ENCODE results near the gene LRRN2.

LRRN2 gene

DNA sequence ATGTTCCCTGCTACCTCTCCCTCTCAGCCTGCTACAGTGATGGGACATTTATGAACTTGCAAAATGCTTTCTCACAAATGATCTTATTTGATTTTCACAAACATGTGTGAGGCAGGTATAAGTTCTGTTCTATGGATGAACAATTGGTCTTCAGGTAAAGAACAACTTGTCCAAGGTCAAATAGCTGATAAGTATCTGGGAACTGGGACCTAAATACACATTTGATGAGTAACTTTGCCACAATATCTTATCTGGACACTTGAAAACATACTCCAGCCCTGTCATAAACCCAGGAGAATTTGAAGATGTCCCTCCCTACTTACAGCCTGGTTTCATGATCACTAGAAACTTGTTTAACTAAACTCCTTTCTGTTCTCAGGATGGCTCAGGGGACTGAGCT, 23.0 kb downstream of the LRRN2 start:
- DNase-seq (ENCODE audit: low read depth): no peak

DNA sequence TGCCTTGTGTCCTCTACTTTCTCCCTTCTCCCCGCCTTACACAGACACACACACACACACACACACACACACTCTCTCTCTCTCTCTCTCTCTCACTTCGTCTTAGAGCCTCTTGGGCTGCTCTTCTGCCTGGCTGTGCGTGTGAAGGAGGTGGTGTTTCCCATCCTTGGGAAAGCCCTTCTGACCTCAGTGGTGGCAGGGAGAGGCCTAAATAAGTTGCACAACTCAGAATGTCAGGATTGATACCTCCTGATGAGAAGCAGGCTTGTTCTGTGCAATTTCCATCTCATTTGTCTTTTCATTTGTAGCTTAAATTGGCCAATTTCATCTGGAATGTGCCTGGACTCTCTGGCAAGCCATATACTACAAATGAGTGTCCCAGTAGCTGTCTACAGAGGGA, 25.0 kb downstream of the LRRN2 start:
- DNase-seq (ENCODE audit: low read depth): no peak

DNA sequence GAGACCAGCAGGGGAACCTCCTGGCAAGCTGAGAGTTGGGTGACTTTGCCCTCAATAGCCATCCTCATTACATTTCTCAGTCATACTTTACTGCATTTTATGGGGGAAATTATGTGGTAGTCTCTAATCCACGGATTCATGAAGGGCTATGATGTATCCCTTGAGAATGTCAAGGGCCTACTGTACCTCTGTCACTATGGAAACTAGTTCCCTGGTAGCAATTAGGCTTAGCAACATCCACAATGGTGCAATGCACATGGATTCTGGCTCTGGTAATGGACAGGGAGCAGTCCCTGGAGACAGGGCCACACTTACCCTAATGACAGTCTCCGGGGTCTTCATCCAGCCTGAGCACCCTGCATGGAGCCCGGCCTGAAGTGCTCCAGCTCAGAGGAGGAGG, 26.5 kb downstream of the LRRN2 start:
- no peak for DNase-seq (ENCODE audit: low read depth)

DNA sequence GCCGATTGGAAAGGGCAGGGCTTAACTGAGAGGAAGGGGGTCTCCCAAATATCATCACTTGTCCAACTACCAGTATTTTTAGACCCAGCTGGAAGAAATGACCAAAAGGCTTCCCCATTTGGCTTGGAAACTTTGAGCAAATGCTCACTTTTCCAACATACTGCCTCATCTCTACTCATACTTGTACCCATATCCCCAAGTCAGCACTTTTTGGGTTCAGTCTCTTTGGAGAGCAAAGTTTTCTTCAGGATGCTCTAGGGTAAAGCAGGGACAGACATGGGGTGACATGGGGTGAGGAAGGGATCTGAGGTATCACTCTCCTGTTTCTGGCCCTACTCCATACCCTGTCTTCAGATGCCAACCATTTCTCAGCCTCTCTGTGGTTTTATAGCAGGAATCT, 27.2 kb downstream of the LRRN2 start:
- no peak for DNase-seq (ENCODE audit: low read depth)

DNA sequence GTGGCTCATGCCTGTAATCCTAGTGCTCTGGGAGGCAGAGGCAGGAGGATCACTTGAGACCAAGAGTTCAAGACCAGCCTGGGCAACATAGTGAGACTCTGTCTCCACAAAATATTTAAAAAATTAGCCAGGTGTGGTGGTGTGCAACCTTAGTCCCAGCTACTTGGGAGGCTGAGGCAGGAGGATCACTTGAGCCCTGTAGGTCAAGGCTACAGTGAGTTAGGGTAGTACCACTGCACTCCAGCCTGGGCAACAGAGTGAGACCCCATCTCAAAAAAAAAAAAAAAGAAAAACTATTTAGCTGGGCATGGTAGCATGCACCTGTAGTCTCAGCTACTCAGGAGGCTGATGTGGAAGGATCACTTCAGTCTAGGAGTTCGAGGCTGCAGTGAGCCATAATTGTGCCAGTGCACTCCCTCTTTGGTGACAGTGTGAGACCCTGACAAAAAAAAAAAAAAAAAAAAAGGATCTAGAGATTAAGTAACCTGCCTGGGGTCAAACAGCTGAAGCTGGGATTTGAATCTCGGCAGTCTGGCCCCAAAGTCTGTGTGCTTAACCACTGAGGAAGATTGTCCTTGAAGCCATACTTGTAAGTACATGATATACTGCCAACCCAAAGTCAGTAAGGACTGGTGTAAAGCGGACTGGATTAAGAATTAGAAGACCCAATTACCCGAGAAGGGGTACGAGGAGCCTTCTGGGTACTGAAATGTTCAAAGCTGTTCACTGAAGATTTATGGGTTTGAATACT, 31.8 kb downstream of the LRRN2 start:
- no peak for DNase-seq (ENCODE audit: low read depth)

DNA sequence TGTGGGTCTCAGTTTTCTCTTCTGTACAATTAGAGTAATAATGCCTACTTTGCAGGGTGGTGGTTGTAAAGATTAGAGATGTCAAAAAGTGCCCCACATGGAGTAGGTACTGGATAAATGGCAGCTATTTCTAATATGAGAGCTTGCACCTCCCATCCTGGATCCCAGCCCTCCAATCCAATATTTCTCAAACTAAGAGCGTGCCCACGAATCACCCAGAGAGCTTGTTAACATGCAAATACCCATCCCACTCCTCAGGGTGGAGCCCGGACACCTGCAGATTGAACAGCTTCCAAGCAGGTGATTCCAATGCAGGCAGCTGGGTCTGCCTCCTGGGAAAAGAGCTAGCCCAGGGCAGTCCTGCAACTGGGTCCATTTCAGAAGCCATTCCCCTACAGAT, 33.0 kb downstream of the LRRN2 start:
- no peak for DNase-seq (ENCODE audit: low read depth)

DNA sequence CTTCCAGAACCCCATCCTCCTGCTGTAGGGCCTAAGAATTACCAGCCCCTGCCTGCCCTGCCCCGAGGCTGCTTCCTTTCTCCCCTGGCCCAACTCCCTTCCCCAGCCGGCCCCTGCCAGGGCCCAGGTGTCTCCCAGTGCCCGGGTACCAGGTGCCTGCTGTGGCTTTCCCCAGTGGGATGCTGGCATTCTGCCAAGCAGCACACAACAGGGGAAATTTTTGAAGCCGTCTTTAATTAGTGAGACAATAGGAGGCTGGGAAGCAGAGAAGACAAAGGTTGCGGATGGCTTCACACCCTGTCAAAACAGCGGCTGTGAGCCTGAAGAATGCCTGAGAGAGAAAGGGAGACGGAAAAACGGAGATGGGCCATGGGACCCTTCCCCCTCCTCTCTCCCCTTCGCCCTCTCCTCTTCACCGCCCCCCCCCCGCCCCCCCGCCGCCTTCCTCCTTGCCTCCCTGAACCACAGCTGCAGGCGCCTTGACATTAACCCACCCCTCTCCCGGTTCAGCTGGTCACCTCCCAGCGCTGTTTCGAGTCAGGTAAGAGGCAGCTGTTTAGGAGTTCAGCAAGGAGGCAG, 33.6 kb downstream of the LRRN2 start:
- DNase-seq (ENCODE audit: low read depth): no peak

DNA sequence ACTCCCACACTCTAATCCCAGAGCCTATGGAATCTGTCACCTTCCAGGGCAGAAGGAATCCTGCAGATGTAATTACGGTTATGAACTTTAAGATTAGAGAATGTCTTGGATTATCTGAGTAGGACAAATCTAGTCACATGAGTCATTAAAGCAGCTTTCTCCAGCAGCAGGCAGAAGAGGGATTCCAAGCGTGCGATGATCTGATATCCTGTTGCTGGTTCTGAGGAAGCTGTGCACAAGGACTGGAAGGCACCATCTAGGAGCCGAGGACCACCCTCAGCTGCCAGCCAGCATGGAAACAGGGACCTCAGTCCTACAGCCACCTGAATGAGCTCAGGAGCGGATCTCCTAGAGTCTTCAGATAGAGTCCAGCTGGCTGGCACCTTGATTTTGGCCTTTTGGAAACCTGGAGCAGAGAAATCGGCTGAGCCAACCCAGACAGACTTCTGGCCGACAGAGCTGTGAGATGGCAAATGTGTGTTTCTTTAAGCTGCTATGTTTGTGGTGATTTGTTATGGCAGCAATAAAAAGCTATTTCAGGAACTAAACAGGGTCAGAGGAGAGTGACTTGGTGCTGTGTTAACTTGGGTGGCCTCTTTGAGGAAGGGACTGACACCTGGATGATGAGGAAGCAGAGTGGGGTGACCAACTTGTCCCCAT, 34.5 kb downstream of the LRRN2 start:
- DNase-seq (ENCODE audit: low read depth): no peak

DNA sequence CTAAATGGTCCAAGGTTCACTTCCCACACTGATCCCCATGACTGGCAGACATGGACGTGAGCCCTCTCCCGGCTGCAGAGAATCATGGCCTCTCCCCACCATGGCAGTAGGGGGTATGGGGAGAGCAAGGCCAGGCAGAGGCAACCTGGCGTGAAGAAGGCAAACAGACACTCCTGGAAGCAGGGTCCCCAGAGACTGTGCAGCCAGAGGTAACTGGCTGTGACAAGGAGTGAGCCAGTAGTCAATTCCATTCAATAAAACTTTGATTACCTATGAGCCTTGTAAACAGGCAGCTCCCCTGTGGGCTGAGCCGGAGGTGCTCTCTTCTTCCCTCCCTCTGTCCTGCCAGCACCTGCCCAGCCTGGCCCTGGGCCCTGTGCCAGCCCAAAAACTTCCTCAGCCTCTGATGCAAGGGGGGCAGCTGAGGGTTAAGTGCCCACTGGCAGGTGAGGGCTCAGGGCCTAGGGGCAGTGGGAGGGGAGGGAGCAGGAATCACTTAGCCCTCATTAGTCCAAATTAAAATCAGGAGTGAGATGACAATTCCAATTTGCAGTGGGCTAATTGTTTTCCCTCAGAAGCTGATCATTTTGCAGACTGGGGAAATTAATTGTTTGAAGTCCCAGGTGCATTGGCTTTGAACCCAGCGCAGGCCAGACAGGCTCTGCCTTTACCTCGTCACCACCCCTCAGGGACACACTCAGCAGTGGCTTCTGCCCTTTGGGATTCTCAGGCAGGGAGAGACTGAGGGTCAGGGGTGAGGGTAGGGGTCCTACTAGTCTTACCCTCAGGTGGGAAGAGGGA, 35.6 kb downstream of the LRRN2 start:
- DNase-seq (ENCODE audit: low read depth): no peak

DNA sequence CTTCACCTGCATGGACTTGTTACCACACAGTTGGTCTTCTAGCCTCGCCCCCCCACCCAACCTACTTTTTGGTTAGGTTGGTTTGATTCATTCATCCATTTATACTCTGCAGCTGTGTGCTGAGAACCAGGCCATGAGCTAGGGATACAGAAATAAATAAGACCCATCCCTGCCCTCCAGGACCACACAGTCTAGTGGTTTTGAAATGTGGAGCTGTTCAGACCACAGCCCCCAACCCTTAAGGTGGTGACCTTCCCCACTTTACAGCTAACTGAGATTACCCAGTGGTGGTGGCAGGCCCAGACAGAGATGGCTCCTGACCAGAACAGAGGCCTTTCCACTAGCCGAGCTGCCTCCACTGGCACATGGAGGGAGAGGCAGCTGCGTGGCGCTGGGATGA, 37.0 kb downstream of the LRRN2 start:
- DNase-seq (ENCODE audit: low read depth): no peak

DNA sequence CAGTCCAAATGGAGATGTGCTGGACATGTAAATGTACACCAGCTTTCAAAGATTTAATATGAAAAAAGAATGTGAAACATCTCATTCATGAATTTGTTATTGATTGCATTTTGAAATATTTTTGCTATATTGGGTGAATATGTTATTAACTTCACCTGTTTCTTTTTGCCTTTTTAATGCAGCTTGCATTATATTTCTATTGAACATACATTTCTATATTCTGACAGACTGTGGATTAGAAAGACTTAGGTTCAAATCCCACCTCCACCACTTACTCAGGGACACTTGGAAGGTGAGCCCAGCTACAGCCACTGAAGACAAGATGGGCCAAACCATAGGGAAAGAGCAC, 37.8 kb downstream of the LRRN2 start:
- DNase-seq (ENCODE audit: low read depth): no peak

DNA sequence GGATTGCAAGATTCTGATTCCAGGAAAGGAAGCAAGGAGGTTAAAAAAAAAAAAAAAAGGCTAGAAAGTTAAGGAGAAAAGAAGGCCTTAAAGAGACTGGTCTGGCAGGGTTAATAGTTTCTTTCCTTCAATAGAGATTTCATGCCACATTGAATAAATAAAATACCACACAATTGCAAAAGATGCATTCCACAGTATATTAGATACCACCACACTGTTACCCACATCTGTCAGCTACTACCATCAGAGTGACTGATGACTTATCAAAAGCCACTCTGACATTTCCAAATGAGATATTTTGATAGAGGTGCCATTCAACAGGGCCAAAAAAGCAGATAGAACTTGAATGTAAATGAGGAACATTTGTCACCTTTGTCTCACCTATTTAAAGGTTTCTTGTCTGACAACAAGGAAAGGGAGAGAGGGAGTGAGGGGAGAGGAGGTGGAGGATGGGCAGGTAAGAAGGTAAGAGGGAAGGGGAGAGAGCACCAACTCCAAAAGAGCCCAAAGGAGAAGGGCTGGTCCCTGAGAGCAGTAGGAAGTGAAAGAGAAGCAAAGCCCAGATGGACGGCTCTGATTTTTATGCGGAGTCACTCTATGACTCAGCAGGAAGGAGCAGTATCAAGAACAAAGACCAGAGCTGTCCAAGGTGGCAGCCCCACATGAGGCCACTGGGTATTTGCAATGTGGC, 38.3 kb downstream of the LRRN2 start:
- DNase-seq (ENCODE audit: low read depth): no peak

DNA sequence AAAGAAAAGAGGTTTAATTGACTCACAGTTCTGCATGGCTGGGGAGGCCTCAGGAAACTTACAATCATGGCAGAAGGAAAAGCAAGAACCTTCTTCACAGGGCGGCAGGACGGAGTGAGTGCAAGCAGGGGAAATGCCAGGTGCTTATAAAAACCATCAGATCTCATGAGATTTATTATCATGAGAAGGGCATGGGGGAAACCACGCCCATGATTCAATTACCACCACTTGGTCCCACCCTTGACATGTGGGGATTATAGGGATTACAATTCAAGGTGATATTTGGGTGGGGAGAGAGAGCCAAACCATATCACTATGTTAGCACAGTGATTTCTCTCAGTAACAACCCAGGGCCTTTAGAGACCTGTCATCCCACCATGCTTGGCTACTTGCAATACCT, 39.9 kb downstream of the LRRN2 start:
- DNase-seq (ENCODE audit: low read depth): no peak

DNA sequence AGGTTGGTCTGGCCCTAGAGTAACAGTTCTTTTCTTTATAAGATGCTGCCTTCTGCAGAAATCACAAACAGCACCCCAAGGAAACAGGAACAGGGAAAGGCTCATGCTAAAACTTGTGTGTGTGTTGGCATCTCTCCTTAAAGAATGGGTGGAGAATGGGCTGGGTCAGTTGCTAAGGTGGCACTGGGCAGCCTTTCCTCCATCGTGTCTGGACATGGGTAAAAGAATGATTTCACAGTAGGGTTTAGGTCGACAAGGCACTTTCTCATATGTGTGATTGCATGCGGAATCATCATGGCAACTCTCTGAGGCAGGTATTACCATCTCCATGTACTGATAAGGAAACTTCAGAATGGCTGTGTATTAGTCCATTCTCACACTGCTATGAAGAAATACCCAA, 40.3 kb downstream of the LRRN2 start:
- no peak for DNase-seq (ENCODE audit: low read depth)

DNA sequence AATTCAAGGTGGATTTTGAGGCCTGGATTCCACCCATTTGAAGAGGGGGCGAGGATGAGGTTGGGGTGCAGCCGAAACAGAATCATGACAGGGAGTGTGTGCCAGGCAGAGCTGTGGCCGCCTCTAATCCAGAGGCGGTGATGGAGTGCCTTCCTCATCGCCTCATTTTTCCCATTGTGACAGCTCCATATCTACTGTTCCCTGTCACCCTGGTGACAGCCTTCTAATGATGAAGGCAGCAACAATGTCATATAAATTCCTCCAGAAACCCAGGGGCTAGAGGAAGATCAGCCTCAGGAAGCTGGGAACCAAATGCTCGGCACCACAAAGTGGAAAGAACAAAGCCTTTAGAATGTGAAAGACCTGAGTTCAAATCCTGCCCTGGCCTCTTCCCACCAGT, 42.0 kb downstream of the LRRN2 start:
- DNase-seq (ENCODE audit: low read depth): no peak

DNA sequence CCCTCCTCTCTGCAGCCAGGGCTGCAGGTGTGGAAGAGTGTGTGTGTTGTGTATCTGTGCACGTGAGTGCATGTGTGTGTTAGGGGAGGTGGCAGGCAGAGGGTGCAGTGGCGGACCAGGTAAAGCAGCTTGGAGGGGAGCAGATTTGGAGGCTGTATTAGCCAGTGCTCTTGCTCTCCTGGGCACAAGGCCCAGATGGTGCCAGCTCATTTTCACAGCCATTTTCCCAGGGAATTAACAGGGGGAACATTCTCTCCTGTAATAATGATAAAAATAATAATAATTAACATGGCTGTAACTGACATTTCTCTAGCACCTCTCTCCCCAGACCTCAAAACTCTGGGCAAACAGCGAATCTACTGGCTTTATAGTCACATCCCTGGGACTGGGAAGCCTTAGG, 43.6 kb downstream of the LRRN2 start:
- no peak for DNase-seq (ENCODE audit: low read depth)

DNA sequence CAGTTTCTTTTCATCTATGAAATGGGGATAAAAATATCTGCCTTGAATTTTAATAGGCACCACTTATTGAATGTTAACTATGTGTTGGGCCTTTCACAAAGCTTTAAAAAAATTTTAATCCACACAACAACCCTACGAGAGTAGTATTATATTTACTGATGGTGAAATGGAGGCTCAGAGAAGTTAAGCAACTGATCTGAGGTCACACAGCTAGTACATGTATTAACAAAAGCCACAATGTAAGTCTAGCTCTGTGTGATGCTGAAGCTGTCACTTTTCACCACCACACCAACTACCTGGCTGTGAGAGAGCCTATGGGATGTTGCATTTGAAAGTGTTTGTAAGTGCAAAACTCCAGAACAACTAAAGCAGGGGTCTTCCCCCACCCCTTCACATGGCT, 44.1 kb downstream of the LRRN2 start:
- DNase-seq (ENCODE audit: low read depth): no peak

DNA sequence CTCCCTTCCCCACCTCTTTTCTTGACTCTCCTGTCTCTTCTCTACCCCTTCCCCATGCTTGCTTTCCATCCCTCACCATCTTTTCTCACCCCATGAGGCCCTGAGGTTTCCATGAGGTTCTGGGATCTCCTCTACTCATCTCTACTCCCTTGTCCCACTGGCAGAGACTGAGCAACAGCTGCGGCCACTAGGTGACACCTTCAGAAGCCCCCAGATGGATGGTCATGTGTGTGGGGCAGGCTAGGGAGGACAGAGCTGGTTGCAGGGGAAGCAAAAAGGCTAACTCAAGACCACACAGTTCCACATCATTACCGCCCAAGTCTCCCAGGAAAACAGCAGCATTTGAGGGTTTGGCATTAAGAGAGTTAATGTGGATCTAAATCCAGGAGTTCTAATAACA, 45.0 kb downstream of the LRRN2 start:
- DNase-seq (ENCODE audit: low read depth): no peak

DNA sequence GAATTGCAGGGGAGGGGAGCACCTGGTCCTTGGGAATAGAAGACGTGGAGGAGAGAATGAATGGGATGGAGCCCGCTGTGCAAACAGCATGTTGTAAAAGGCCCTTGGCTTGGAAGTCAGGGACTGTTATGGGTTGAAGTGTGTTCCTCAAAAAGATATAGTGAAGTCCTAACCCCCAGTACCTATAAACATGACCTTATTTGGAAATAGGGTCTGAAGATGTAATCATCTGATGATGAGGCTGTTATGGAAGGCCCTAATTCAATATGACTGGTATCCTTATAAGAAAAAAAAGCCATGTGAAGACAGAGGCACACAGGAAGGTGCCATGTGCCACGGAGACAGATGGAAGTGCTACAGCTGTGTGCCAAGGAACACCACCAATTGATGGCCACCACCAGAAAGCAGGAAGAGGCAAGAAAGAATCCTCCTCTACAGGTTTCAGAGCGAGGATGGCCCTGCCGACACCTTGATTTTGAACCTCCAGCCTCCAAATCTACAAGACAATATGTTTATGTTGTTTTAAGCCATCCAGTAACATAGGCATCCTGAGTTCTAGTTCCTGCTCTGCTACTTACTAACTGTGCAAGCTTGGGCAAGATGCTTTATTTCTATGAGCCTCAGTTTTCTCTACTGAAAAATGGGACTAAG, 51.2 kb downstream of the LRRN2 start:
- no peak for DNase-seq (ENCODE audit: low read depth)

DNA sequence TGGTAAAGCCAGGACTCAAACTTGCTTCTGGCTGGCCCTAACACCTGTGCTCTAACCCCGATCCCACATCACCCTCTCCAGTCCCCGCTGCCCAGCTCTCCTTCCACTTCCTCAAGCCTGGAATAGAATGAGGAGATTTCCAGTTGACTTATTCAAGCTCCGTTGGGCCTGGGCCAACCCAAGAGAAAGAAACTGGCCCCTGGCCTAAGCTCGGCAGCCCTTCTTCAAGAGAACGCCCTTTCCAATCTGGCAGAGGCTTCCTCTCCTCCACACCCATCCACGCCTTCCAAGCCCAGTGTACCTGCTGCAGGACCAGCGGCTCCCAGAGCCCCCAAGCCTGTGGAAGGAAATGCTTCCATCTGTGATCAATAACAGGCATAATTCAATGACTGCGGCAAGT, 51.9 kb downstream of the LRRN2 start:
- no peak for DNase-seq (ENCODE audit: low read depth)

DNA sequence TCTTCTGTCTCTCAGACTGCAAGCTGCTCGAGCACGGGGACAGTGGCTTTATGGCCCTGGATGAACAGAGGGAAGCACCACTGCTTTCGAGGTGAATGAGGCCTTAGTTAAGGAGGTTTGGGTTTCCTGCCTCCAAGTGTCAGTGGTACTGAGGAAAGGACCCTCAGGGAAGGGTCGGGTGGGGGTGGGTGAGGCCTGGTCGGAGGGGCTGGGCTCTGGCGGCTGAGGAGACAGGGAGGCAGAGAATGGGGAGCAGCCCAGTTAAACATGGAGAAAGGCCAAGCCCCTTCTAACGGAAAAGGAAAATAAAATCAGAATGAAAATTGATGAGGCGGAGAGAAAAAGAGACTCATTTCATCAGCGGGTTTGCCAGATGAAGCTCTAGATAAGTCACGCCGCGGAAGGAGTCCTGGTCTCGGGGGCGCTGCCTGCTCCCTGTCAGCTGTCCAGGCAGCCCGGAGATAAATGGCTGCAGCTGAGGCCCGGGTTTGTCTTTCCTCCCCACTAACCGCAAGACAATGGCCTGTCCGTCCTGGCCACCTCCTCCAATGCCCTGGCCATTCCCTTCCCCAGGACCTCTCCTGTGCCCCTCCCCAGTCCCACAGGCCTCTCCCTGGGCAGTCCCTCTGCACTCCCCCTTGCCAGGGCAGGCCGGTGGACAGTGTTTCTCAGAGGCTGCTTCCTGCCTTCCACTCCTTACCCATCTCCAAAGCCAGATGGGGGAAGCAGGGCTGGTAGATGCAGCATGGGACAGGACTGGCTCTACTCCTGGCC, 55.2 kb downstream of the LRRN2 start:
- DNase-seq (ENCODE audit: low read depth): no peak

Data from T follicular helper cell (primary cell).